Measurements from ENCODE around the gene PRRT4. TPM values are rescaled to one million over a fixed set of nuclear protein-coding genes. Genes with fewer than 3 reads are reported as not detected.

Gene PRRT4
- total and polyA plus RNA-seq, 8 donors, result 0.21 to 0.75 (median 0.46) TPM; not detected in 4

GRCh38 chr7:128404886-128405470, 43.5 kb upstream of the PRRT4 start:
- H3K9me3 ChIP-seq, result no peaks in the 10 kb centered on the region
- H3K27me3 ChIP-seq, result no peaks in the 10 kb centered on the region
- WGBS, 2 donors, result 30 to 32% methylated on average over 13 of the region's 13 CpGs
- H3K4me3 ChIP-seq, result peak overlapping the region; percentile 47 to 84 (median 73)
- no peak for FAIRE-seq
- peaks cover 0 to 6% (median 0%) of the 10 kb centered on the region in 3 donors for H3K36me3 ChIP-seq
- no peak overlapping the region for H3K27ac ChIP-seq
- intact Hi-C loops (cut with DNase I), result no loop called here
- ATAC-seq, result peak in 2 of 4 donors; percentile 9 to 10
- no peak for TF ChIP-seq CTCF (IDR thresholded peaks at IDR 0.05)
- DNase-seq, result no peak
- H3K4me1 ChIP-seq, result peaks cover 0 to 6% (median 0%) of the 10 kb centered on the region in 3 donors

DNA sequence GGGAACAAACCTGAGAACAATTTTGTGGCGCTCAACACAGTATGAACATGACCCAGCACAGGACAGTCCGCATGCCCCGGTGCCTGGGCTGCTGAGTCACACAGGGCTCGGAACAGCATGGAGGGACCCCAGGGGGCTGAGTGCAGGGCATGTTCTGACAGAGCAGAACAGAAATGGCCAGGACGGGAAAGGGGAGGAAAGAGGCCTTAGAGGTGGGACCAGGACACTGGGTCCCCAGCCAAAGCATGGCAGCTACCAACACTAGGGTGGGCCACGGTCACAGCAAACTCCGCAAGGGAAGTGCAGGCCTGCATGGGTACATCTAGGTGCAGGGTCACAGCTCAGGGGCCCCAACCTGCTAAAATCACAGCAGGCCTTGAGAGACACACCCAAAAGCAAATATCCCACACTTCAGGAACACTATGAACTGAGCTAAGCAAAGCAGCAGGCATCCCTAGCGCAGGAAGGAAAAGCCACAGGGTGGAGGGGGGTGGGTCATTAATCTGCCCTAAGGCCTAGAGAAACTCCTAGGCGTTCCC, 42.7 kb upstream of the PRRT4 start:
- DNase-seq, result no peak
- Histone ChIP-seq H3K36me3 (peaks cover 0 to 6% (median 0%) of the 10 kb centered on the region in 3 donors), H3K9me3 (no peaks in the 10 kb centered on the region), H3K4me1 (peaks cover 0 to 6% (median 0%) of the 10 kb centered on the region in 3 donors), H3K4me3 (peak overlapping the region in 2 of 4 donors; percentile 76 to 84), H3K27ac (no peak overlapping the region), H3K27me3 (no peaks in the 10 kb centered on the region)
- no peak for TF ChIP-seq CTCF (IDR thresholded peaks at IDR 0.05)
- ATAC-seq, result peak in 1 of 4 donors; percentile 7
- intact Hi-C loops (cut with DNase I), result no loop called here
- FAIRE-seq, result no peak
- WGBS, 2 donors, result 77 to 82% methylated on average over 9 of the region's 9 CpGs

DNA sequence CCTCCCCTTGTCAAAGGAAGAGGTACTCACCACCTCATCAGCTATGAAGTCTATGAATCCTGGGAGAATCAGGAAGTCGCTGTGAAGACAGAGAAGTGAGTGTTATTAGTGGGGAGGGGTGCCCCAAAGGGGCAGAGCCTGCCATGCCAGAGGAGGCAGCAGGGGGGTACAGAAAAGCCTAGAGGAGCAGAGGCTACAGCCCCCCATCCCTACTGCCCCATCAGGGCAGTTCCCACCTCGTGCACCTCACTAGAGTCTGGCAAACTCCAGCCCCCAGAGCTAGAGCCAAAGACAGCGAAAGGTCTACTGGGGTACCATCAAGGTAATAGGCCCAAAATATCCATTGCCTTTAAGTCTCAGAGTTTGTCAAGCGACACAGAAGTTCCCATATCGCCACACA, 42.2 kb upstream of the PRRT4 start:
- TF ChIP-seq CTCF (IDR thresholded peaks at IDR 0.05), result no peak
- no peak for FAIRE-seq

GRCh38 chr7:128402356-128402755, 40.9 kb upstream of the PRRT4 start:
- no peak overlapping the region for H3K4me3 ChIP-seq
- no peak for FAIRE-seq
- peaks cover 0 to 6% (median 0%) of the 10 kb centered on the region in 3 donors for H3K36me3 ChIP-seq
- TF ChIP-seq CTCF (IDR thresholded peaks at IDR 0.05), result no peak
- no peaks in the 10 kb centered on the region for H3K9me3 ChIP-seq
- H3K27me3 ChIP-seq, result no peaks in the 10 kb centered on the region
- no peak for DNase-seq
- no peak for ATAC-seq
- H3K27ac ChIP-seq, result no peak overlapping the region
- H3K4me1 ChIP-seq, result peaks cover 0 to 6% (median 0%) of the 10 kb centered on the region in 3 donors
- intact Hi-C loops (cut with DNase I), result no loop called here
- 75 to 77% methylated on average over 2 of the region's 2 CpGs for WGBS, 2 donors

More for the DNA sequence above, 42.2 kb upstream of the PRRT4 start:
- ATAC-seq (no peak), DNase-seq (no peak)
- Histone ChIP-seq H3K27ac (no peak overlapping the region), H3K4me3 (no peak overlapping the region), H3K27me3 (no peaks in the 10 kb centered on the region), H3K36me3 (peaks cover 0 to 6% (median 0%) of the 10 kb centered on the region in 3 donors), H3K4me1 (peaks cover 0 to 6% (median 0%) of the 10 kb centered on the region in 3 donors), H3K9me3 (no peaks in the 10 kb centered on the region)
- intact Hi-C loops (cut with DNase I), result no loop called here
- WGBS, 2 donors, result 82 to 83% methylated on average over 5 of the region's 5 CpGs

- H3K27me3 ChIP-seq, result no peaks in the 10 kb centered on the region
- TF ChIP-seq CTCF (IDR thresholded peaks at IDR 0.05), result no peak
- no peak overlapping the region for H3K27ac ChIP-seq
- peaks cover 0 to 6% (median 0%) of the 10 kb centered on the region in 3 donors for H3K36me3 ChIP-seq
- intact Hi-C loops (cut with DNase I), result no loop called here
- H3K4me1 ChIP-seq, result peaks cover 0 to 6% (median 0%) of the 10 kb centered on the region in 3 donors
- WGBS, 2 donors, result 83 to 89% methylated on average over 5 of the region's 5 CpGs
- FAIRE-seq, result no peak
- DNase-seq, result peak in 1 of 6 donors; percentile 43
- ATAC-seq, result no peak
- H3K4me3 ChIP-seq, result no peak overlapping the region
- no peaks in the 10 kb centered on the region for H3K9me3 ChIP-seq
These were observed 39.1 kb upstream of the PRRT4 start for GRCh38 chr7:128400566-128400965.
